Endothelial cell of umbilical vein (primary cell): ENCODE results near the gene FASLG. TPM values are rescaled to one million over a fixed set of nuclear protein-coding genes. Genes with fewer than 3 reads are reported as not detected.

ENCODE experiments used
- BruUV-seq: library from RNA; stranded (reverse); fragments of 400-500 nt; replicated peaks from 2 replicates; lab custom pipeline; 2021; lab: Mats Ljungman, UMichigan
- CTCF ChIA-PET: fragments of 300-600, 350-600 bp; sonication (Branson Sonifier 250); formaldehyde crosslinking; loops from one replicate; lab custom pipeline; 2021; ENCODE audit warnings: antibody characterized with exemption, inconsistent platforms; lab: Charles Lee
- POLR2A ChIA-PET: fragments of 300-600, 350-600 bp; sonication (Branson Sonifier 250); formaldehyde crosslinking; loops from one replicate; lab custom pipeline; 2021; ENCODE audit warnings: antibody characterized with exemption, inconsistent platforms; lab: Charles Lee
- DNase-seq: peaks from one replicate; pipeline ENCODE4 v3.0.0-alpha.2; 2011; ENCODE audit warnings: low read depth, low spot score
- FAIRE-seq: peaks from 2 replicates; lab custom pipeline; 2011; peaks lifted over from hg19 to GRCh38; lab: Jason Lieb, UNC
- H2AFZ ChIP-seq: 2 replicates; pipeline ENCODE4 v1.6.0; 2012; ENCODE audit warnings: low read depth, low read length, control low read depth, inconsistent platforms
- H3K27ac ChIP-seq: 2 replicates; pipeline ENCODE4 v1.5.1; 2011; ENCODE audit warnings: low read depth, mild to moderate bottlenecking, control low read depth, low read length, moderate library complexity; ENCODE audit not compliant: insufficient read depth
- H3K27me3 ChIP-seq, 2 experiments: 2 replicates each; pipeline versions ENCODE4 v1.6.0 to v1.6.1; 2011; ENCODE audit warnings: low read length in 2 of 2, mixed read lengths in 1 of 2; ENCODE audit not compliant: control insufficient read depth in 2 of 2, insufficient read depth in 2 of 2
- H3K36me3 ChIP-seq, 2 experiments: 2 replicates in 1 of 2; 3 replicates in 1 of 2; pipeline ENCODE4 v1.5.1; 2011; ENCODE audit warnings: low read length in 2 of 2, mild to moderate bottlenecking in 1 of 2, moderate library complexity in 1 of 2; ENCODE audit not compliant: control insufficient read depth in 2 of 2, insufficient read depth in 2 of 2; ENCODE audit errors: extremely low read depth in 1 of 2
- H3K4me1 ChIP-seq: 3 replicates; pipeline ENCODE4 v1.5.1; 2011; ENCODE audit warnings: mild to moderate bottlenecking, low read length; ENCODE audit not compliant: control insufficient read depth, insufficient read depth; ENCODE audit errors: extremely low read depth
- H3K4me2 ChIP-seq: 2 replicates; pipeline ENCODE4 v1.6.1; 2011; ENCODE audit warnings: low read length, control low read depth, mixed read lengths; ENCODE audit not compliant: insufficient read depth
- H3K4me3 ChIP-seq, 3 experiments: fragments of 200-600 bp in 1 of 3; sonication (generic), shearing (Covaris generic) in 1 of 3; replicated peaks in 1 of 3; 2 replicates each; pipeline ENCODE4 v1.5.1; 2011 to 2016; ENCODE audit warnings: control low read depth in 3 of 3, low read length in 3 of 3, mild to moderate bottlenecking in 2 of 3, inconsistent platforms in 1 of 3, low read depth in 1 of 3, moderate library complexity in 1 of 3; ENCODE audit not compliant: insufficient read depth in 1 of 3
- H3K79me2 ChIP-seq: 2 replicates; pipeline ENCODE4 v1.6.0; 2012; ENCODE audit warnings: low read length, inconsistent platforms; ENCODE audit not compliant: control insufficient read depth, insufficient read depth
- H3K9ac ChIP-seq: replicated peaks from 2 replicates; pipeline ENCODE3; 2011; ENCODE audit warnings: low read length, control low read depth; ENCODE audit not compliant: insufficient read depth; ENCODE audit errors: extremely low read depth
- H3K9me1 ChIP-seq: replicated peaks from 3 replicates; pipeline ENCODE4 v1.6.0; 2011; ENCODE audit warnings: mild to moderate bottlenecking, low read length; ENCODE audit not compliant: control insufficient read depth, insufficient read depth; ENCODE audit errors: extremely low read depth
- H3K9me3 ChIP-seq: replicated peaks from 2 replicates; pipeline ENCODE4 v1.5.1; 2012; ENCODE audit warnings: low read length, inconsistent platforms; ENCODE audit not compliant: control insufficient read depth, insufficient read depth
- H4K20me1 ChIP-seq: replicated peaks from 2 replicates; pipeline ENCODE3; 2011; ENCODE audit warnings: mild to moderate bottlenecking, low read length; ENCODE audit not compliant: control insufficient read depth, insufficient read depth; ENCODE audit errors: extremely low read depth
- EZH2 ChIP-seq: IDR thresholded peaks from 2 replicates; pipeline ENCODE4 v1.6.1; 2012; ENCODE audit warnings: borderline replicate concordance, low read depth, mild to moderate bottlenecking, moderate library complexity, low read length, inconsistent platforms; ENCODE audit not compliant: severe bottlenecking
- FOS ChIP-seq: IDR thresholded peaks from 2 replicates; pipeline ENCODE4 v1.6.1; 2011; ENCODE audit warnings: mild to moderate bottlenecking, low read length, moderate library complexity, borderline replicate concordance; ENCODE audit not compliant: insufficient read depth
- GATA2 ChIP-seq: IDR thresholded peaks from 2 replicates; pipeline ENCODE4 v1.7.0; 2011; ENCODE audit warnings: low read depth, mild to moderate bottlenecking, moderate library complexity, mixed read lengths, low read length; ENCODE audit not compliant: insufficient read length, insufficient read depth
- JUN ChIP-seq: IDR thresholded peaks from 2 replicates; pipeline ENCODE4 v1.6.1; 2011; ENCODE audit warnings: borderline replicate concordance, low read depth; ENCODE audit not compliant: insufficient read length, insufficient read depth
- MAX ChIP-seq: IDR thresholded peaks from 2 replicates; pipeline ENCODE4 v1.6.1; 2011; ENCODE audit not compliant: insufficient read depth, insufficient read length
- MYC ChIP-seq: IDR thresholded peaks from one replicate; pipeline ENCODE4 v1.6.1; 2011; ENCODE audit warnings: mild to moderate bottlenecking, low read depth, low read length
- POLR2A ChIP-seq: IDR thresholded peaks from 2 replicates; pipeline ENCODE4 v1.6.1; 2012; ENCODE audit warnings: low read depth, mild to moderate bottlenecking, control low read depth, low read length
- POLR2AphosphoS5 ChIP-seq: IDR thresholded peaks from 2 replicates; pipeline ENCODE4 v1.6.1; 2012; ENCODE audit warnings: low read depth, mild to moderate bottlenecking, control low read depth, low read length, moderate library complexity; ENCODE audit not compliant: insufficient read depth
- dilution Hi-C: fragments of 300-500 bp; cut with MboI; formaldehyde crosslinking; loops from one replicate; pipeline ENCODE4 v1.15.0; 2019; ENCODE audit warnings: low sequenced_read_pairs; ENCODE audit not compliant: extremely low pct_ligation_motif_present
- intact Hi-C: fragments of 100-400 bp; cut with micrococcal nuclease; formaldehyde crosslinking; loops from one replicate; pipeline ENCODE4 v1.10.0; 2022
- polyA plus RNA-seq, 4 experiments: library from polyadenylated mRNA; depleted of rRNA in 3 of 4; stranded (reverse) in 3 of 4; unstranded in 1 of 4; fragments of >200 nt; gene quantifications; 2 replicates each; pipeline versions ENCODE4 v1.2.1 to v1.2.3, GENCODE V29; 2011 to 2012; ENCODE audit warnings: missing spikeins in 1 of 4
- total RNA-seq: library from RNA; stranded (reverse); gene quantifications from 2 replicates; pipeline ENCODE4 v1.2.3, GENCODE V29; 2021
- TF ChIP-seq, protein P1 (sequence below), 2 donors: IDR thresholded peaks; 1 replicate in 1 of 2; 2 replicates in 1 of 2; pipeline ENCODE4 v1.5.1; 2011; ENCODE audit warnings: low read length in 2 of 2, mild to moderate bottlenecking in 2 of 2, moderate library complexity in 2 of 2, control low read depth in 1 of 2, inconsistent platforms in 1 of 2, low read depth in 1 of 2; ENCODE audit not compliant: insufficient read depth in 1 of 2; ENCODE audit errors: extremely low read depth in 1 of 2

FASLG gene
- total and polyA plus RNA-seq, 2 donors (not counting 3 experiments of a cell fraction or from before 2014, with no cell fraction given) = not detected

DNA sequence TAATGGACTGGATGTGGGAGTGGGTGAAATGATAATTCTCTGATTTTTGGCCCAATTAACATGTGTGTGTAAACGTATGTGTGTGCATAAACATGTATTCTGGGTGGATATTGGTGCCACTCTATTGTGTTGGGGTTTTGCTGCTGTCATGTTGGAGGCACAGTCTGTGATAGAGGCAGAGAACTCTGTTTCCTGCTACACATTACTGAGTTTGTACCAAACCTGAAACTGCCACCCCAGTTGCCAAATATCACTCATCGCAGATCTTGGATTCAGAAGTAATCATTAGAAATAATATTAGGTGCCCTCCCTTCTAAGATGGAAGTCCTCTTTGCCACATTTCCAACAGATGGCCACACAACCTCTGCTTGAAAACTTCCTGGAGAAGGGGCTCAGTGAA is 13.8 kb downstream of the FASLG start:
- H3K4me1 ChIP-seq = no peaks in the 10 kb centered on the region
- dilution Hi-C loops = no loop called here
- H3K9ac ChIP-seq = no peak overlapping the region
- H4K20me1 ChIP-seq = no peaks in the 10 kb centered on the region
- peaks cover 6 to 8% of the 10 kb centered on the region in 2 experiments for H3K27me3 ChIP-seq
- no peaks in the 10 kb centered on the region for H3K79me2 ChIP-seq
- no peak for DNase-seq
- H3K27ac ChIP-seq = no peak overlapping the region
- no TSS peak for BruUV-seq
- intact Hi-C loops = no loop called here
- H3K9me3 ChIP-seq = no peaks in the 10 kb centered on the region
- no peaks in the 10 kb centered on the region for H3K36me3 ChIP-seq
- no peak overlapping the region for H2AFZ ChIP-seq
- no peak overlapping the region for H3K4me2 ChIP-seq
- no peaks in the 10 kb centered on the region for H3K9me1 ChIP-seq
- CTCF ChIA-PET = no interaction called here
- no peak for FAIRE-seq
- TF ChIP-seq FOS (no peak), EZH2 (no peak)
- H3K4me3 ChIP-seq = no peak overlapping the region
- POLR2A ChIA-PET = no interaction called here

GRCh38 chr1:172673761-172674160 is 14.9 kb downstream of the FASLG start:
- H3K27ac ChIP-seq = no peak overlapping the region
- intact Hi-C loops (no loop called here), dilution Hi-C loops (no loop called here)
- ChIA-PET CTCF (no interaction called here), POLR2A (interaction anchor here (0.6 kb wide), 1 partner anchor 67 kb away, joined by 3 read pairs; no protein-coding TSS in a partner anchor)
- no peak for FAIRE-seq
- DNase-seq = no peak
- TF ChIP-seq POLR2A (no peak), MAX (no peak), GATA2 (no peak), POLR2AphosphoS5 (no peak), FOS (no peak), MYC (no peak), JUN (no peak), EZH2 (no peak)
- TF ChIP-seq, protein P1, sequence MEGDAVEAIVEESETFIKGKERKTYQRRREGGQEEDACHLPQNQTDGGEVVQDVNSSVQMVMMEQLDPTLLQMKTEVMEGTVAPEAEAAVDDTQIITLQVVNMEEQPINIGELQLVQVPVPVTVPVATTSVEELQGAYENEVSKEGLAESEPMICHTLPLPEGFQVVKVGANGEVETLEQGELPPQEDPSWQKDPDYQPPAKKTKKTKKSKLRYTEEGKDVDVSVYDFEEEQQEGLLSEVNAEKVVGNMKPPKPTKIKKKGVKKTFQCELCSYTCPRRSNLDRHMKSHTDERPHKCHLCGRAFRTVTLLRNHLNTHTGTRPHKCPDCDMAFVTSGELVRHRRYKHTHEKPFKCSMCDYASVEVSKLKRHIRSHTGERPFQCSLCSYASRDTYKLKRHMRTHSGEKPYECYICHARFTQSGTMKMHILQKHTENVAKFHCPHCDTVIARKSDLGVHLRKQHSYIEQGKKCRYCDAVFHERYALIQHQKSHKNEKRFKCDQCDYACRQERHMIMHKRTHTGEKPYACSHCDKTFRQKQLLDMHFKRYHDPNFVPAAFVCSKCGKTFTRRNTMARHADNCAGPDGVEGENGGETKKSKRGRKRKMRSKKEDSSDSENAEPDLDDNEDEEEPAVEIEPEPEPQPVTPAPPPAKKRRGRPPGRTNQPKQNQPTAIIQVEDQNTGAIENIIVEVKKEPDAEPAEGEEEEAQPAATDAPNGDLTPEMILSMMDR (IDR thresholded peaks at IDR 0.05; ENCODE audit: extremely low read depth in 1 of 2, insufficient read depth in 1 of 2, low read depth in 1 of 2, low read length in 2 of 2) = no peak
- no peaks in the 10 kb centered on the region for H3K79me2 ChIP-seq
- no peaks in the 10 kb centered on the region for H3K4me1 ChIP-seq
- no peak overlapping the region for H3K4me3 ChIP-seq
- H3K9me1 ChIP-seq = no peaks in the 10 kb centered on the region
- no peak overlapping the region for H3K9ac ChIP-seq
- no peaks in the 10 kb centered on the region for H3K9me3 ChIP-seq
- peaks cover 6 to 8% of the 10 kb centered on the region in 2 experiments for H3K27me3 ChIP-seq
- no peak overlapping the region for H3K4me2 ChIP-seq
- BruUV-seq = no TSS peak
- no peaks in the 10 kb centered on the region for H4K20me1 ChIP-seq
- H3K36me3 ChIP-seq = no peaks in the 10 kb centered on the region
- H2AFZ ChIP-seq = no peak overlapping the region
